HL-60 (cell line): Measurements from ENCODE around the gene MED29.
A peak's percentile ranks its signal among the peaks of the same experiment; 100 is the strongest.

Experiments used
- CTCF ChIP-seq: IDR thresholded peaks from one replicate; pipeline ENCODE4 v1.5.1; 2011; ENCODE audit warnings: low read length, control low read depth, inconsistent platforms; ENCODE audit not compliant: insufficient read depth
- POLR2AphosphoS5 ChIP-seq: IDR thresholded peaks from 2 replicates; pipeline ENCODE4 v1.6.1; 2012; ENCODE audit warnings: low read depth
- REST ChIP-seq: IDR thresholded peaks from 2 replicates; pipeline ENCODE4 v1.6.1; 2012; ENCODE audit warnings: low read depth; ENCODE audit not compliant: insufficient replicate concordance

- TF ChIP-seq POLR2AphosphoS5 (peak; percentile 99), CTCF (no peak), REST (peak; percentile 75)
These were observed 44.5 kb downstream of the MED29 start, which contains the start of gene RPS16 for GRCh38 chr19:39435499-39436349.
